Stimulated activated CD8-positive, alpha-beta memory T cell treated with anti-CD3 and anti-CD28 coated beads, Interleukin-15, amount 100 ng/mL, for 24 hours (primary cell): ENCODE data around the gene RMRP.

Source experiments
- DNase-seq: peaks from one replicate; pipeline ENCODE4 v3.0.0-alpha.2; 2020; ENCODE audit warnings: low read depth

Gene RMRP

DNA sequence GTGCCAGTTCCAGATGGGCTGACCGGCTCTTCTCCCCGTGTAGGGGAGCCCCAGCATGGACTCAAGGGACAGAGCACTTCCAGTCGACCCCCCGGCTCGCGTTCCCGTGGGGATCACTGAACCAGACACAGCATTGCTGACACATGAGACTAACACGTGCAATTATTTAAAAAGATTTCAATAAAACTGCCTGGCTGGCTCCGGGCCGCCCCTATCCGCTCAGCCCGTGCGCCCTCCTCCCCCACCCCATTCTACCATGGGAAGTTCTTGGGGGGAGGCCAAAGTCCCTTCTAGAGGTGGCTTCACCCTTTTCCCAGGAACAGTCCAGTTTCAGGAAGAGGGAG lies 48.0 kb downstream of the RMRP start:
- DNase-seq, result no peak

DNA sequence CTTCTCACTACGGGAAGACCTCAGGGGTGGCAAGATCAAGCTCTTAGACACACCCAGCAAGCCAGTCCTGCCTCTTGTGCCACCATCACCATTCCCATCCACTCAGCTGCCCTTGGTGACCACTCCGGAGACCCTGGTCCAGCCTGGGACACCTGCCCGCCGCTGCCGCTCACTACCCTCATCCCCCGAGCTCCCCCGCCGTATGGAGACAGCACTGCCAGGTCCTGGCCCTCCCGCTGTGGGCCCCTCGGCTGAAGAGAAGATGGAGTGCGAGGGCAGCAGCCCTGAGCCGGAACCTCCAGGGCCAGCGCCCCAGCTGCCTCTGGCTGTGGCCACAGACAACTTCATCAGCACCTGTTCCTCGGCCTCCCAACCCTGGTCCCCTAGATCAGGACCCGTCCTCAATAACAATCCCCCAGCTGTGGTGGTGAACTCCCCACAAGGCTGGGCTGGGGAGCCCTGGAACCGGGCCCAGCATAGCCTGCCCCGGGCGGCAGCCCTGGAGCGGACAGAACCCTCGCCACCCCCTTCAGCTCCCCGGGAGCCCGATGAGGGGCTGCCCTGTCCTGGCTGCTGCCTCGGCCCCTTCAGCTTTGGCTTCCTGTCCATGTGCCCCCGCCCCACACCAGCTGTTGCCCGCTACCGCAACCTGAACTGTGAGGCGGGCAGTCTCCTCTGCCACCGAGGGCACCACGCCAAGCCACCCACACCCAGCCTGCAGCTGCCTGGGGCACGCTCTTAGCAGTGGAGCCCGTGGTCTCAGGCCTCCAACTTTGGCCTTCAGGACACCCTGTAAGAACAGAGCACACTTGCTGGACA lies 48.6 kb downstream of the RMRP start:
- DNase-seq, result no peak

DNA sequence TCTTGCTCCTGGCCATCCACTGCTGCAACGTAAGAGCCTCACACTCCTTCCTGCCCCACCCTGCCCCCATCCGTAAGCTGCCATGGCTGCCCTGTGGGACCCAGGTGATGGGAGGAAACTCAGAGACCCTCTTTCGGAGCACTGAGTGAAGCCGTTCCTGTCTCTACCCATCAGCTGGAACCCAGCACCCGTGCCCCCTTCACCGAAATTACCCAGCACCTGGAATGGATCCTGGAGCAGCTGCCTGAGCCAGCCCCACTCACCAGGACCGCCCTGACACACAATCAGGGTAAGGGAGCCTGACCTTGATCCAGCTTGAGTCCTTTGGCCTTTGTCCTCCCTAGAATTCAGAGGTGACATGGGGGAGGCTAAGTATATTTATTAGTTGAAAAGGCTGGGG lies 49.6 kb downstream of the RMRP start:
- no peak for DNase-seq
